GM12872 (cell line): ENCODE results near the gene CHAC1.

Source experiments
- CTCF ChIP-seq: IDR thresholded peaks from 3 replicates; pipeline ENCODE4 v1.5.1; 2011; ENCODE audit warnings: low read depth, mild to moderate bottlenecking, low read length, moderate library complexity; ENCODE audit not compliant: insufficient read depth

CHAC1 gene

GRCh38 chr15:40981186-40981585, 27.9 kb downstream of the CHAC1 start:
- TF ChIP-seq CTCF = no peak

GRCh38 chr15:40982855-40983254, 29.6 kb downstream of the CHAC1 start:
- no peak for TF ChIP-seq CTCF

GRCh38 chr15:40984406-40984805, 31.1 kb downstream of the CHAC1 start:
- TF ChIP-seq CTCF = no peak

- TF ChIP-seq CTCF = no peak
Observed at GRCh38 chr15:40984964-40985363, 31.7 kb downstream of the CHAC1 start.

GRCh38 chr15:40985541-40986330, 32.5 kb downstream of the CHAC1 start:
- no peak for TF ChIP-seq CTCF

GRCh38 chr15:40986820-40987219, 33.5 kb downstream of the CHAC1 start:
- no peak for TF ChIP-seq CTCF

- TF ChIP-seq CTCF = no peak
Observed at GRCh38 chr15:40988156-40988555, 34.9 kb downstream of the CHAC1 start.
